HCT116 (cell line): ENCODE data around the gene RGS11. TPM values are rescaled to one million over a fixed set of nuclear protein-coding genes. Genes with fewer than 3 reads are reported as not detected.

Source experiments
- ATAC-seq: fragments of 200-7000 bp; cut with Tn5 transposase; 2 replicates; pipeline ENCODE4 v1.9.1; 2020; ENCODE audit warnings: mild to moderate bottlenecking, moderate library complexity
- BruUV-seq: library from RNA; stranded (reverse); fragments of 400-500 nt; replicated peaks from 2 replicates; lab custom pipeline; 2021; lab: Mats Ljungman, UMichigan
- CTCF ChIA-PET: fragments of 300-600 bp; sonication (Branson Sonifier 250); formaldehyde crosslinking; loops from one replicate; lab custom pipeline; 2021; ENCODE audit warnings: antibody characterized with exemption; lab: Charles Lee
- POLR2A ChIA-PET: fragments of 300-600, 350-600 bp; sonication (Branson Sonifier 250); formaldehyde crosslinking; loops from one replicate; lab custom pipeline; 2021; ENCODE audit warnings: antibody characterized with exemption; lab: Charles Lee
- RAD21 ChIA-PET, 2 experiments: fragments of 300-600 bp; sonication (Branson Sonifier 250); formaldehyde crosslinking; loops; one replicate each; lab custom pipeline; 2023; ENCODE audit warnings: low total read pairs in 2 of 2; ENCODE audit not compliant: uncharacterized antibody in 2 of 2, unreplicated experiment in 2 of 2, low non-redundant PET in 1 of 2; lab: Charles Lee
- DNase-seq: peaks from one replicate; pipeline ENCODE4 v3.0.0-alpha.2; 2010; ENCODE audit warnings: low read depth, low spot score
- H2AFZ ChIP-seq: fragments of 200-600 bp; shearing (Covaris generic), sonication (generic); 2 replicates; pipeline ENCODE4 v1.6.1; 2017; ENCODE audit warnings: low read depth, mixed run types, mixed read lengths, antibody characterized with exemption, low read length; ENCODE audit not compliant: poor library complexity, severe bottlenecking
- H3K27ac ChIP-seq: 2 replicates; pipeline ENCODE4 v1.5.1; 2012; ENCODE audit warnings: low read depth, low read length
- H3K27me3 ChIP-seq: fragments of 200-600 bp; sonication (generic); 2 replicates; pipeline ENCODE4 v1.6.1; 2016; ENCODE audit warnings: mixed run types, low read length, mixed read lengths; ENCODE audit not compliant: insufficient read depth
- H3K36me3 ChIP-seq, 2 experiments: fragments of 200-500 bp in 1 of 2; fragments of 200-600 bp in 1 of 2; sonication (Bioruptor generic) in 1 of 2; sonication (generic) in 1 of 2; 2 replicates each; pipeline versions ENCODE4 v1.5.1 to v1.6.1; 2014 to 2016; ENCODE audit warnings: low read length in 2 of 2, inconsistent platforms in 1 of 2, mixed read lengths in 1 of 2, mixed run types in 1 of 2; ENCODE audit not compliant: insufficient read depth in 2 of 2, control insufficient read depth in 1 of 2
- H3K4me1 ChIP-seq, 2 experiments: fragments of 200-600 bp in 1 of 2; sonication (generic) in 1 of 2; 2 replicates each; pipeline versions ENCODE4 v1.5.1 to v1.6.1; 2012 to 2017; ENCODE audit warnings: low read length in 2 of 2, inconsistent platforms in 1 of 2, mild to moderate bottlenecking in 1 of 2, mixed read lengths in 1 of 2, mixed run types in 1 of 2, moderate library complexity in 1 of 2; ENCODE audit not compliant: insufficient read depth in 2 of 2, control insufficient read depth in 1 of 2
- H3K4me2 ChIP-seq: fragments of 200-600 bp; sonication (generic); 2 replicates; pipeline ENCODE4 v1.6.1; 2017; ENCODE audit warnings: mixed run types, low read length, mixed read lengths
- H3K4me3 ChIP-seq, 2 experiments: fragments of 200-600 bp in 1 of 2; sonication (generic) in 1 of 2; replicated peaks in 1 of 2; 2 replicates each; pipeline ENCODE4 v1.5.1; 2011 to 2016; ENCODE audit warnings: low read length in 2 of 2, control low read depth in 1 of 2, low read depth in 1 of 2, mild to moderate bottlenecking in 1 of 2, mixed read lengths in 1 of 2, mixed run types in 1 of 2
- H3K79me2 ChIP-seq: fragments of 200-600 bp; sonication (generic); 2 replicates; pipeline ENCODE4 v1.6.1; 2017; ENCODE audit warnings: mild to moderate bottlenecking, mixed run types, low read length, moderate library complexity, mixed read lengths; ENCODE audit not compliant: insufficient read depth
- H3K9ac ChIP-seq: fragments of 200-600 bp; sonication (generic); 2 replicates; pipeline ENCODE4 v1.6.1; 2016; ENCODE audit warnings: low read length, mixed read lengths
- H3K9me2 ChIP-seq: fragments of 200-600 bp; sonication (generic), shearing (Covaris generic); 2 replicates; pipeline ENCODE4 v1.6.1; 2017; ENCODE audit warnings: mixed run types, mild to moderate bottlenecking, moderate library complexity; ENCODE audit not compliant: insufficient read depth
- H3K9me3 ChIP-seq, 2 experiments: fragments of 200-500 bp in 1 of 2; fragments of 200-600 bp in 1 of 2; sonication (Bioruptor generic) in 1 of 2; sonication (generic) in 1 of 2; 2 replicates each; pipeline ENCODE4 v1.6.1; 2014 to 2017; ENCODE audit warnings: low read length in 2 of 2, mixed read lengths in 2 of 2, inconsistent platforms in 1 of 2, low read depth in 1 of 2, mild to moderate bottlenecking in 1 of 2, mixed run types in 1 of 2, moderate library complexity in 1 of 2; ENCODE audit not compliant: control insufficient read depth in 1 of 2, insufficient read depth in 1 of 2
- H4K20me1 ChIP-seq: fragments of 200-600 bp; sonication (generic), shearing (Covaris generic); 2 replicates; pipeline ENCODE4 v1.6.1; 2017; ENCODE audit warnings: mixed run types, mild to moderate bottlenecking, moderate library complexity; ENCODE audit not compliant: insufficient read depth
- CEBPB ChIP-seq: IDR thresholded peaks from 2 replicates; pipeline ENCODE4 v1.6.1; 2012; ENCODE audit warnings: low read depth
- EGR1 ChIP-seq: IDR thresholded peaks from 2 replicates; pipeline ENCODE4 v1.6.1; 2012; ENCODE audit warnings: low read depth
- ELF1 ChIP-seq: IDR thresholded peaks from 2 replicates; pipeline ENCODE4 v1.6.1; 2012; ENCODE audit warnings: low read depth, borderline replicate concordance
- EZH2 ChIP-seq: fragments of 200-600 bp; sonication (generic); IDR thresholded peaks from 2 replicates; pipeline ENCODE4 v1.6.1; 2017; ENCODE audit warnings: antibody characterized with exemption, mixed run types
- EZH2phosphoT487 ChIP-seq: fragments of 200-600 bp; IDR thresholded peaks from 2 replicates; pipeline ENCODE4 v1.6.1; 2018; ENCODE audit warnings: antibody characterized with exemption, borderline replicate concordance
- FOSL1 ChIP-seq: IDR thresholded peaks from 2 replicates; pipeline ENCODE4 v1.6.1; 2012; ENCODE audit warnings: low read depth
- JUND ChIP-seq: IDR thresholded peaks from 2 replicates; pipeline ENCODE4 v1.6.1; 2012
- POLR2A ChIP-seq: IDR thresholded peaks from 2 replicates; pipeline ENCODE4 v1.7.0; 2011; ENCODE audit warnings: borderline replicate concordance; ENCODE audit not compliant: insufficient read depth, insufficient read length; ENCODE audit errors: extremely low read depth
- POLR2AphosphoS5 ChIP-seq: IDR thresholded peaks from 2 replicates; pipeline ENCODE4 v1.6.1; 2011; ENCODE audit warnings: mild to moderate bottlenecking, low read depth, low read length, moderate library complexity
- RAD21 ChIP-seq: IDR thresholded peaks from 2 replicates; pipeline ENCODE4 v1.6.1; 2012; ENCODE audit warnings: low read depth, mild to moderate bottlenecking
- SIN3A ChIP-seq: IDR thresholded peaks from 2 replicates; pipeline ENCODE4 v1.6.1; 2012; ENCODE audit warnings: low read depth
- SP1 ChIP-seq: IDR thresholded peaks from 2 replicates; pipeline ENCODE4 v1.6.1; 2012; ENCODE audit warnings: low read depth
- SRF ChIP-seq: IDR thresholded peaks from 2 replicates; pipeline ENCODE4 v1.6.1; 2012; ENCODE audit warnings: low read depth
- YY1 ChIP-seq: IDR thresholded peaks from 2 replicates; pipeline ENCODE4 v1.6.1; 2011; ENCODE audit warnings: low read length, low read depth, moderate library complexity, mild to moderate bottlenecking; ENCODE audit not compliant: insufficient replicate concordance; ENCODE audit errors: extremely low read depth
- intact Hi-C: fragments of 100-400 bp; cut with micrococcal nuclease; formaldehyde crosslinking; loops from 2 replicates; pipeline ENCODE4 v1.10.0; 2022
- total RNA-seq: library from RNA; stranded (reverse); gene quantifications from one replicate; pipeline ENCODE4 v1.2.1, GENCODE V29; 2021; ENCODE audit not compliant: unreplicated experiment
- TF ChIP-seq, protein P1 (sequence below): IDR thresholded peaks from 2 replicates; pipeline ENCODE4 v1.6.1; 2012; ENCODE audit warnings: low read depth
- TF ChIP-seq, protein P2 (sequence below): IDR thresholded peaks from 2 replicates; pipeline ENCODE4 v1.6.1; 2012
- TF ChIP-seq, protein P3 (sequence below), 3 experiments: fragments of 200-600 bp in 1 of 3; sonication (generic) in 1 of 3; IDR thresholded peaks in 2 of 3; conservative IDR thresholded peaks in 1 of 3; 2 replicates each; pipeline ENCODE4 v1.5.1; 2012 to 2017; ENCODE audit warnings: low read depth in 2 of 3, low read length in 2 of 3, antibody characterized with exemption in 1 of 3, borderline replicate concordance in 1 of 3, control low read depth in 1 of 3, mild to moderate bottlenecking in 1 of 3, mixed read lengths in 1 of 3, mixed run types in 1 of 3, moderate library complexity in 1 of 3; ENCODE audit not compliant: insufficient read depth in 1 of 3
- TF ChIP-seq, protein P4 (sequence below): IDR thresholded peaks from 2 replicates; pipeline ENCODE4 v1.6.1; 2011; ENCODE audit warnings: mild to moderate bottlenecking, low read length, moderate library complexity; ENCODE audit not compliant: insufficient replicate concordance; ENCODE audit errors: extremely low read depth
- TF ChIP-seq, protein P5 (sequence below): IDR thresholded peaks from 2 replicates; pipeline ENCODE4 v1.6.1; 2012

The RGS11 gene
- total RNA-seq, 1 experiment from 2014 or later = not detected

DNA sequence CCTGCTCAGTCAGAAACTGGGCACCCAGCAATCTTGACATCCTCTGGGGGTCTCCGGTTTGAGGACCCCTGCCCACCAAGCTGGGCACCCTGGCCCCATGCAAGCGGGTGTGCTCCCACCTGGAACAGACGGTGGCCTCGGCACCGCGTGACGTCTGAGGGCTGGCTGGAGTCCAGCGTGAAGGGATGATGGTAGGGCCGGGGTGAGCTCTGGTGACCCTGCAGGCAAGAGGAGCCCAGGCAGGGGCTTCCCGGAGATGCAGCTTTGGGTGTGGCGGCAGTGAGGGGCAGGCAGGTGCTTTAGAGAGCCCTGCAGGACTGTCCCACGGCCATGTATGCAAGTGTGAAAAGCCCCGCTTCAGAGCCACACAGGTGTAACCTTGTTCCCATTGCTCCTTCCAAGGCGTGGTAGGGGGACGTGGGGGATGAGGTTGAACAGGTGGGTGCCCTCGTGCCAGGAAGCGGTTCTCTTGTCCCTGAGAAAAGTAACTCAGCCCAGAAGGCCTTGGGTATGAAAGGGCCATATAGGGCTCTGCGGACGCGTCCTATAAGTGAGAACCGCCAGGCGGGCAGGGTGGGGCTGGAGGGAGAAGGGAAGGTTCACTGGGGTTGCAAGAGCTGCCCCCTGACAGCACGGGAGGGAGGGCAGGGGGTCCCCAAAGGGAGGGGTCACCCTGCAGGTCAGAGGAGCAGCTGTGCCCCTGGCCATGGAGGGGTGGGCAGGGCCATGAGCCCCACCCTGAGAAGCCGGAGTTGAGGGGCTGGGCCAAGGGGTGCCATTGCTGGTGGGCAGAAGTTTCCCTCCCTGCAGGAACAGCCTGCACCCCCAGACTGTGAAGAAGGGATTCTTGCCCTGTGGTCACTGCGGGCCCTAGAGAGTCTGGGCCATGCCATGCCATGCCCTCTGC, 9.2 kb downstream of the RGS11 start:
- H3K9me2 ChIP-seq = no peaks in the 10 kb centered on the region
- ATAC-seq (no peak), DNase-seq (no peak)
- no peaks in the 10 kb centered on the region for H3K9me3 ChIP-seq
- CTCF ChIA-PET = no interaction called here
- no peak overlapping the region for H2AFZ ChIP-seq
- no peaks in the 10 kb centered on the region for H3K4me1 ChIP-seq
- POLR2A ChIA-PET = no interaction called here
- H3K4me2 ChIP-seq = no peak overlapping the region
- intact Hi-C loops = no loop called here
- no peaks in the 10 kb centered on the region for H3K79me2 ChIP-seq
- no peak overlapping the region for H3K9ac ChIP-seq
- no peaks in the 10 kb centered on the region for H3K27me3 ChIP-seq
- no peaks in the 10 kb centered on the region for H4K20me1 ChIP-seq
- H3K4me3 ChIP-seq = no peak overlapping the region
- RAD21 ChIA-PET = no interaction called here
- BruUV-seq = no TSS peak
- H3K27ac ChIP-seq = no peak overlapping the region
- no peaks in the 10 kb centered on the region for H3K36me3 ChIP-seq
- no peak for TF ChIP-seq SIN3A
- TF ChIP-seq FOSL1 = no peak
- TF ChIP-seq, protein P1, sequence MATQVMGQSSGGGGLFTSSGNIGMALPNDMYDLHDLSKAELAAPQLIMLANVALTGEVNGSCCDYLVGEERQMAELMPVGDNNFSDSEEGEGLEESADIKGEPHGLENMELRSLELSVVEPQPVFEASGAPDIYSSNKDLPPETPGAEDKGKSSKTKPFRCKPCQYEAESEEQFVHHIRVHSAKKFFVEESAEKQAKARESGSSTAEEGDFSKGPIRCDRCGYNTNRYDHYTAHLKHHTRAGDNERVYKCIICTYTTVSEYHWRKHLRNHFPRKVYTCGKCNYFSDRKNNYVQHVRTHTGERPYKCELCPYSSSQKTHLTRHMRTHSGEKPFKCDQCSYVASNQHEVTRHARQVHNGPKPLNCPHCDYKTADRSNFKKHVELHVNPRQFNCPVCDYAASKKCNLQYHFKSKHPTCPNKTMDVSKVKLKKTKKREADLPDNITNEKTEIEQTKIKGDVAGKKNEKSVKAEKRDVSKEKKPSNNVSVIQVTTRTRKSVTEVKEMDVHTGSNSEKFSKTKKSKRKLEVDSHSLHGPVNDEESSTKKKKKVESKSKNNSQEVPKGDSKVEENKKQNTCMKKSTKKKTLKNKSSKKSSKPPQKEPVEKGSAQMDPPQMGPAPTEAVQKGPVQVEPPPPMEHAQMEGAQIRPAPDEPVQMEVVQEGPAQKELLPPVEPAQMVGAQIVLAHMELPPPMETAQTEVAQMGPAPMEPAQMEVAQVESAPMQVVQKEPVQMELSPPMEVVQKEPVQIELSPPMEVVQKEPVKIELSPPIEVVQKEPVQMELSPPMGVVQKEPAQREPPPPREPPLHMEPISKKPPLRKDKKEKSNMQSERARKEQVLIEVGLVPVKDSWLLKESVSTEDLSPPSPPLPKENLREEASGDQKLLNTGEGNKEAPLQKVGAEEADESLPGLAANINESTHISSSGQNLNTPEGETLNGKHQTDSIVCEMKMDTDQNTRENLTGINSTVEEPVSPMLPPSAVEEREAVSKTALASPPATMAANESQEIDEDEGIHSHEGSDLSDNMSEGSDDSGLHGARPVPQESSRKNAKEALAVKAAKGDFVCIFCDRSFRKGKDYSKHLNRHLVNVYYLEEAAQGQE = no peak
- no peak for TF ChIP-seq EZH2
- TF ChIP-seq, protein P2, sequence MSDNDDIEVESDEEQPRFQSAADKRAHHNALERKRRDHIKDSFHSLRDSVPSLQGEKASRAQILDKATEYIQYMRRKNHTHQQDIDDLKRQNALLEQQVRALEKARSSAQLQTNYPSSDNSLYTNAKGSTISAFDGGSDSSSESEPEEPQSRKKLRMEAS = no peak
- no peak for TF ChIP-seq SP1
- no peak for TF ChIP-seq CEBPB
- TF ChIP-seq POLR2AphosphoS5 = no peak
- no peak for TF ChIP-seq RAD21
- TF ChIP-seq YY1 = no peak
- TF ChIP-seq ELF1 = no peak
- TF ChIP-seq POLR2A = no peak
- TF ChIP-seq, protein P3, sequence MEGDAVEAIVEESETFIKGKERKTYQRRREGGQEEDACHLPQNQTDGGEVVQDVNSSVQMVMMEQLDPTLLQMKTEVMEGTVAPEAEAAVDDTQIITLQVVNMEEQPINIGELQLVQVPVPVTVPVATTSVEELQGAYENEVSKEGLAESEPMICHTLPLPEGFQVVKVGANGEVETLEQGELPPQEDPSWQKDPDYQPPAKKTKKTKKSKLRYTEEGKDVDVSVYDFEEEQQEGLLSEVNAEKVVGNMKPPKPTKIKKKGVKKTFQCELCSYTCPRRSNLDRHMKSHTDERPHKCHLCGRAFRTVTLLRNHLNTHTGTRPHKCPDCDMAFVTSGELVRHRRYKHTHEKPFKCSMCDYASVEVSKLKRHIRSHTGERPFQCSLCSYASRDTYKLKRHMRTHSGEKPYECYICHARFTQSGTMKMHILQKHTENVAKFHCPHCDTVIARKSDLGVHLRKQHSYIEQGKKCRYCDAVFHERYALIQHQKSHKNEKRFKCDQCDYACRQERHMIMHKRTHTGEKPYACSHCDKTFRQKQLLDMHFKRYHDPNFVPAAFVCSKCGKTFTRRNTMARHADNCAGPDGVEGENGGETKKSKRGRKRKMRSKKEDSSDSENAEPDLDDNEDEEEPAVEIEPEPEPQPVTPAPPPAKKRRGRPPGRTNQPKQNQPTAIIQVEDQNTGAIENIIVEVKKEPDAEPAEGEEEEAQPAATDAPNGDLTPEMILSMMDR (IDR thresholded peaks at IDR 0.05 in 2 of 3, conservative IDR thresholded peaks at IDR 0.05 in 1 of 3; ENCODE audit: borderline replicate concordance in 1 of 3, insufficient read depth in 1 of 3, low read depth in 2 of 3, low read length in 2 of 3) = no peak
- no peak for TF ChIP-seq SRF
- TF ChIP-seq EGR1 = no peak
- no peak for TF ChIP-seq EZH2phosphoT487
- TF ChIP-seq, protein P4, sequence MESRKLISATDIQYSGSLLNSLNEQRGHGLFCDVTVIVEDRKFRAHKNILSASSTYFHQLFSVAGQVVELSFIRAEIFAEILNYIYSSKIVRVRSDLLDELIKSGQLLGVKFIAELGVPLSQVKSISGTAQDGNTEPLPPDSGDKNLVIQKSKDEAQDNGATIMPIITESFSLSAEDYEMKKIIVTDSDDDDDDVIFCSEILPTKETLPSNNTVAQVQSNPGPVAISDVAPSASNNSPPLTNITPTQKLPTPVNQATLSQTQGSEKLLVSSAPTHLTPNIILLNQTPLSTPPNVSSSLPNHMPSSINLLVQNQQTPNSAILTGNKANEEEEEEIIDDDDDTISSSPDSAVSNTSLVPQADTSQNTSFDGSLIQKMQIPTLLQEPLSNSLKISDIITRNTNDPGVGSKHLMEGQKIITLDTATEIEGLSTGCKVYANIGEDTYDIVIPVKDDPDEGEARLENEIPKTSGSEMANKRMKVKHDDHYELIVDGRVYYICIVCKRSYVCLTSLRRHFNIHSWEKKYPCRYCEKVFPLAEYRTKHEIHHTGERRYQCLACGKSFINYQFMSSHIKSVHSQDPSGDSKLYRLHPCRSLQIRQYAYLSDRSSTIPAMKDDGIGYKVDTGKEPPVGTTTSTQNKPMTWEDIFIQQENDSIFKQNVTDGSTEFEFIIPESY = no peak
- TF ChIP-seq JUND = no peak
- TF ChIP-seq, protein P5, sequence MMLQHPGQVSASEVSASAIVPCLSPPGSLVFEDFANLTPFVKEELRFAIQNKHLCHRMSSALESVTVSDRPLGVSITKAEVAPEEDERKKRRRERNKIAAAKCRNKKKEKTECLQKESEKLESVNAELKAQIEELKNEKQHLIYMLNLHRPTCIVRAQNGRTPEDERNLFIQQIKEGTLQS = no peak
